HG03460 (cell line): ENCODE measurements around the gene TRAPPC6A.

Experiments used
- ATAC-seq: cut with Tn5 transposase; IDR thresholded peaks from one replicate; pipeline ENCODE4 v1.9.1; 2021; ENCODE audit not compliant: unreplicated experiment

The TRAPPC6A gene

GRCh38 chr19:45150180-45150579 is 27.9 kb downstream of the TRAPPC6A start:
- ATAC-seq: no peak

GRCh38 chr19:45149129-45149528 is 28.9 kb downstream of the TRAPPC6A start:
- no peak for ATAC-seq

- ATAC-seq: no peak
These were observed 30.0 kb downstream of the TRAPPC6A start for GRCh38 chr19:45147835-45148676.

- no peak for ATAC-seq
These were observed 31.3 kb downstream of the TRAPPC6A start for GRCh38 chr19:45146741-45147205.

- no peak for ATAC-seq
These were observed 31.8 kb downstream of the TRAPPC6A start for GRCh38 chr19:45146251-45146650.

GRCh38 chr19:45145270-45146189 is 32.5 kb downstream of the TRAPPC6A start:
- no peak for ATAC-seq

GRCh38 chr19:45144431-45145269 is 33.4 kb downstream of the TRAPPC6A start:
- no peak for ATAC-seq

GRCh38 chr19:45142726-45143110 is 35.3 kb downstream of the TRAPPC6A start:
- ATAC-seq: no peak

GRCh38 chr19:45142016-45142725 is 35.9 kb downstream of the TRAPPC6A start:
- ATAC-seq: no peak

- no peak for ATAC-seq
These were observed 36.7 kb downstream of the TRAPPC6A start for GRCh38 chr19:45141203-45141900.

- ATAC-seq: no peak
These were observed 37.5 kb downstream of the TRAPPC6A start for GRCh38 chr19:45140533-45140932.

- ATAC-seq: no peak
These were observed 37.9 kb downstream of the TRAPPC6A start for GRCh38 chr19:45140144-45140503.

- ATAC-seq: no peak
These were observed 38.5 kb downstream of the TRAPPC6A start for GRCh38 chr19:45139286-45140143.

GRCh38 chr19:45138303-45138751 is 39.7 kb downstream of the TRAPPC6A start:
- no peak for ATAC-seq

- ATAC-seq: peak; percentile 53
These were observed 40.8 kb downstream of the TRAPPC6A start for GRCh38 chr19:45137179-45137761.

- ATAC-seq: no peak
These were observed 41.4 kb downstream of the TRAPPC6A start for GRCh38 chr19:45136507-45137178.

- ATAC-seq: no peak
These were observed 42.7 kb downstream of the TRAPPC6A start for GRCh38 chr19:45135176-45135885.
